Measurements from ENCODE around the gene GNPTG. TPM values are rescaled to one million over a fixed set of nuclear protein-coding genes. Genes with fewer than 3 reads are reported as not detected.

The GNPTG gene
- total and polyA plus RNA-seq, 2 of the 13 experiments (the other 11 are each of a cell fraction or from before 2014, with no cell fraction given), result 22.7 to 71.1 TPM

GRCh38 chr16:1351582-1352362, at the start of gene GNPTG, which contains the start of gene TSR3 (continued):
- no peak for TF ChIP-seq TAF15 (IDR thresholded peaks at IDR 0.05; ENCODE audit: low read depth, low read length, poor library complexity, severe bottlenecking)
- TF ChIP-seq TCF12 (IDR thresholded peaks at IDR 0.05), result no peak
- TF ChIP-seq TCF12 (CRISPR knock-in tag; IDR thresholded peaks at IDR 0.05), result no peak
- TF ChIP-seq, protein P1, sequence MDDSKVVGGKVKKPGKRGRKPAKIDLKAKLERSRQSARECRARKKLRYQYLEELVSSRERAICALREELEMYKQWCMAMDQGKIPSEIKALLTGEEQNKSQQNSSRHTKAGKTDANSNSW (CRISPR knock-in tag; IDR thresholded peaks at IDR 0.05; ENCODE audit: borderline replicate concordance), result no peak
- no peak for TF ChIP-seq SUZ12 (IDR thresholded peaks at IDR 0.05; ENCODE audit: low read depth, low read length)
- peak; percentile 52; the same call in 1 of the 2 replicates for TF ChIP-seq ZZZ3 (CRISPR knock-in tag; IDR thresholded peaks at IDR 0.05; ENCODE audit: borderline replicate concordance)
- no peak for TF ChIP-seq MBD4 (IDR thresholded peaks at IDR 0.05; ENCODE audit: borderline replicate concordance, low read length)
- no peak for TF ChIP-seq HNRNPLL (IDR thresholded peaks at IDR 0.05; ENCODE audit: low read depth, low read length, poor library complexity, severe bottlenecking)
- peak; percentile 86; the same call in 1 of the 2 replicates for TF ChIP-seq TGIF2 (CRISPR knock-in tag; IDR thresholded peaks at IDR 0.05)
- TF ChIP-seq HMG20B (CRISPR knock-in tag; conservative IDR thresholded peaks at IDR 0.05), result no peak
- TF ChIP-seq LBX2 (CRISPR knock-in tag; IDR thresholded peaks at IDR 0.05; ENCODE audit: borderline replicate concordance), result no peak
- TF ChIP-seq ZMYM2 (CRISPR knock-in tag; IDR thresholded peaks at IDR 0.05), result no peak
- TF ChIP-seq SALL1 (CRISPR knock-in tag; IDR thresholded peaks at IDR 0.05), result peak; percentile 70
- TF ChIP-seq ZNF747 (CRISPR knock-in tag; IDR thresholded peaks at IDR 0.05; ENCODE audit: borderline replicate concordance), result no peak
- TF ChIP-seq, protein P2, sequence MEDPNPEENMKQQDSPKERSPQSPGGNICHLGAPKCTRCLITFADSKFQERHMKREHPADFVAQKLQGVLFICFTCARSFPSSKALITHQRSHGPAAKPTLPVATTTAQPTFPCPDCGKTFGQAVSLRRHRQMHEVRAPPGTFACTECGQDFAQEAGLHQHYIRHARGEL (CRISPR knock-in tag; IDR thresholded peaks at IDR 0.05), result no peak
- TF ChIP-seq, protein P3, sequence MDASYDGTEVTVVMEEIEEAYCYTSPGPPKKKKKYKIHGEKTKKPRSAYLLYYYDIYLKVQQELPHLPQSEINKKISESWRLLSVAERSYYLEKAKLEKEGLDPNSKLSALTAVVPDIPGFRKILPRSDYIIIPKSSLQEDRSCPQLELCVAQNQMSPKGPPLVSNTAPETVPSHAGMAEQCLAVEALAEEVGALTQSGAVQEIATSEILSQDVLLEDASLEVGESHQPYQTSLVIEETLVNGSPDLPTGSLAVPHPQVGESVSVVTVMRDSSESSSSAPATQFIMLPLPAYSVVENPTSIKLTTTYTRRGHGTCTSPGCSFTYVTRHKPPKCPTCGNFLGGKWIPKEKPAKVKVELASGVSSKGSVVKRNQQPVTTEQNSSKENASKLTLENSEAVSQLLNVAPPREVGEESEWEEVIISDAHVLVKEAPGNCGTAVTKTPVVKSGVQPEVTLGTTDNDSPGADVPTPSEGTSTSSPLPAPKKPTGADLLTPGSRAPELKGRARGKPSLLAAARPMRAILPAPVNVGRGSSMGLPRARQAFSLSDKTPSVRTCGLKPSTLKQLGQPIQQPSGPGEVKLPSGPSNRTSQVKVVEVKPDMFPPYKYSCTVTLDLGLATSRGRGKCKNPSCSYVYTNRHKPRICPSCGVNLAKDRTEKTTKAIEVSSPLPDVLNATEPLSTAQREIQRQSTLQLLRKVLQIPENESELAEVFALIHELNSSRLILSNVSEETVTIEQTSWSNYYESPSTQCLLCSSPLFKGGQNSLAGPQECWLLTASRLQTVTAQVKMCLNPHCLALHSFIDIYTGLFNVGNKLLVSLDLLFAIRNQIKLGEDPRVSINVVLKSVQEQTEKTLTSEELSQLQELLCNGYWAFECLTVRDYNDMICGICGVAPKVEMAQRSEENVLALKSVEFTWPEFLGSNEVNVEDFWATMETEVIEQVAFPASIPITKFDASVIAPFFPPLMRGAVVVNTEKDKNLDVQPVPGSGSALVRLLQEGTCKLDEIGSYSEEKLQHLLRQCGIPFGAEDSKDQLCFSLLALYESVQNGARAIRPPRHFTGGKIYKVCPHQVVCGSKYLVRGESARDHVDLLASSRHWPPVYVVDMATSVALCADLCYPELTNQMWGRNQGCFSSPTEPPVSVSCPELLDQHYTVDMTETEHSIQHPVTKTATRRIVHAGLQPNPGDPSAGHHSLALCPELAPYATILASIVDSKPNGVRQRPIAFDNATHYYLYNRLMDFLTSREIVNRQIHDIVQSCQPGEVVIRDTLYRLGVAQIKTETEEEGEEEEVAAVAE (CRISPR knock-in tag; IDR thresholded peaks at IDR 0.05; ENCODE audit: borderline replicate concordance), result 0 out of 2 replicates have a peak, but pooled peaks have one; percentile 32
- peak; percentile 89; the same call in 2 of the 3 replicates for TF ChIP-seq MXI1 (IDR thresholded peaks at IDR 0.05; ENCODE audit: borderline replicate concordance, low read depth, low read length)
- TF ChIP-seq TOE1 (CRISPR knock-in tag; IDR thresholded peaks at IDR 0.05), result no peak
- no peak for TF ChIP-seq SP140L (CRISPR knock-in tag; IDR thresholded peaks at IDR 0.05; ENCODE audit: borderline replicate concordance)
- TF ChIP-seq, protein P4, sequence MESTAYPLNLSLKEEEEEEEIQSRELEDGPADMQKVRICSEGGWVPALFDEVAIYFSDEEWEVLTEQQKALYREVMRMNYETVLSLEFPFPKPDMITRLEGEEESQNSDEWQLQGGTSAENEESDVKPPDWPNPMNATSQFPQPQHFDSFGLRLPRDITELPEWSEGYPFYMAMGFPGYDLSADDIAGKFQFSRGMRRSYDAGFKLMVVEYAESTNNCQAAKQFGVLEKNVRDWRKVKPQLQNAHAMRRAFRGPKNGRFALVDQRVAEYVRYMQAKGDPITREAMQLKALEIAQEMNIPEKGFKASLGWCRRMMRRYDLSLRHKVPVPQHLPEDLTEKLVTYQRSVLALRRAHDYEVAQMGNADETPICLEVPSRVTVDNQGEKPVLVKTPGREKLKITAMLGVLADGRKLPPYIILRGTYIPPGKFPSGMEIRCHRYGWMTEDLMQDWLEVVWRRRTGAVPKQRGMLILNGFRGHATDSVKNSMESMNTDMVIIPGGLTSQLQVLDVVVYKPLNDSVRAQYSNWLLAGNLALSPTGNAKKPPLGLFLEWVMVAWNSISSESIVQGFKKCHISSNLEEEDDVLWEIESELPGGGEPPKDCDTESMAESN (CRISPR knock-in tag; conservative IDR thresholded peaks at IDR 0.05), result no peak; the same call in 1 of the 2 replicates
